Activated naive CD4-positive, alpha-beta T cell treated with Interleukin-2 at 50 U/mL for 16 hours (primary cell): ENCODE data around the gene CNOT10.
"Not testable (repeated sequence)": the region's sequence is repeated elsewhere in the genome, so short reads cannot be mapped to it uniquely, and the experiment has no call there.

Source experiments
- DNase-seq: peaks from one replicate; pipeline ENCODE4 v3.0.0-alpha.2; 2020

CNOT10 gene

GRCh38 chr3:32684800-32685542 is at the start of gene CNOT10:
Gene CNOT10 (plus strand): TSS chr3:32685188. CDS start chr3:32685461, 273 bp downstream.
- DNase-seq = peak; percentile 96

GRCh38 chr3:32640939-32641338 is 44.0 kb upstream of the CNOT10 start:
- DNase-seq = no peak

GRCh38 chr3:32641356-32641755 is 43.6 kb upstream of the CNOT10 start:
- DNase-seq = no peak

- no peak for DNase-seq
These were observed 41.6 kb upstream of the CNOT10 start for GRCh38 chr3:32643354-32643753.

GRCh38 chr3:32643816-32644215 is 41.2 kb upstream of the CNOT10 start:
- no peak for DNase-seq

- no peak for DNase-seq
These were observed 40.6 kb upstream of the CNOT10 start for GRCh38 chr3:32644380-32644779.

GRCh38 chr3:32646761-32647160 is 38.2 kb upstream of the CNOT10 start:
- no peak for DNase-seq

- DNase-seq = not testable (repeated sequence)
These were observed 32.5 kb upstream of the CNOT10 start for GRCh38 chr3:32652337-32653100.

- no peak for DNase-seq
These were observed 29.8 kb upstream of the CNOT10 start for GRCh38 chr3:32655167-32655566.

- DNase-seq = no peak
These were observed 24.4 kb upstream of the CNOT10 start for GRCh38 chr3:32660634-32661033.

- DNase-seq = no peak
These were observed 22.3 kb upstream of the CNOT10 start for GRCh38 chr3:32662647-32663046.

- DNase-seq = not testable (repeated sequence)
These were observed 20.3 kb upstream of the CNOT10 start for GRCh38 chr3:32664630-32665075.

- DNase-seq = no peak
These were observed 17.9 kb upstream of the CNOT10 start for GRCh38 chr3:32667072-32667582.

- DNase-seq = not testable (repeated sequence)
These were observed 15.8 kb upstream of the CNOT10 start for GRCh38 chr3:32669226-32669625.

GRCh38 chr3:32673730-32674129 is 11.3 kb upstream of the CNOT10 start:
- DNase-seq = not testable (repeated sequence)

GRCh38 chr3:32675164-32675563 is 9.8 kb upstream of the CNOT10 start:
- DNase-seq = no peak

GRCh38 chr3:32675650-32676049 is 9.3 kb upstream of the CNOT10 start:
- no peak for DNase-seq

GRCh38 chr3:32681811-32682210 is 3.2 kb upstream of the CNOT10 start:
- no peak for DNase-seq

GRCh38 chr3:32684029-32684799 is 774 bp upstream of the CNOT10 start:
- no peak for DNase-seq

GRCh38 chr3:32685543-32686185 is 676 bp downstream of the CNOT10 start:
- DNase-seq = no peak

- DNase-seq = no peak
These were observed 1.7 kb downstream of the CNOT10 start for GRCh38 chr3:32686713-32687112.

GRCh38 chr3:32691847-32692246 is 6.9 kb downstream of the CNOT10 start:
- no peak for DNase-seq

- no peak for DNase-seq
These were observed 11.5 kb downstream of the CNOT10 start for GRCh38 chr3:32696523-32696922.
